GM19099 (cell line): Measurements from ENCODE around the gene SLC7A8.

Source experiments
- POLR2A ChIP-seq: IDR thresholded peaks from 3 replicates; pipeline ENCODE4 v1.6.1; 2011; ENCODE audit warnings: low read depth; ENCODE audit not compliant: insufficient read length; ENCODE audit errors: extremely low read depth

The SLC7A8 gene

DNA sequence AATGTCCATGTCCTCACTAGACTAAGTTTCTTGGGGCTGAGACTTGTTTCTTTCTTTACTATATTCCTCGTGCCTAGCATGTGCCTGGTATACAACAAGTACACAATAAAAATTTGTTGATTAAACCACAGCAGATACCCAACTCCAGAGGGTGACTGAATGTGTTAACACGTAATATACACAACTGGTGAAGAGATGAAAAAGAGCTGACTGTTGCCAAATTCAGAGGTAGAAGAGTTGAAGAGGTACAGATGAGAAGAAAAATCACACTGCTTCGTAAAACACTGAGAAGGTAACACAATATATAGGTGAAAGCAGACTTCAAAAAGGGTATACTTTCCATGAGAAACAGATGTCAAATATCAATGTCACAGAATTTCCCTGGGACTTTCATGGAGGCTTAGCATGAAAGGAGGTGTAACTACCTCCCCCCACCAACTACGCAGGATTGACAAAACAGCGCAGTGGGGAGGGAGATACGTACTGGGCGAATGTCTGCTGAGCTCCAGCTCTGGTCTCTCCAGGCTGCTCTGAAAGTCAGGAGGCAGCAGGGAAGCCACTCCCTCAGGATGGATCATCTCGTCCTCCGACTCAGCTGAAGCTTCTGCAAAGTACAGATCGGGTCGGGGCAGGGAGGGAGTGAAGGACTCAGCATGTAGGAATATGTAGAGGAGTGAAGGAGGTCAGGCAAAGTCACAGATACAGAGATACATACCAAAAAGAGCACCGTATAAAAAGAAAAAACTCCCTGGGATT, 93.8 kb downstream of the SLC7A8 start:
- no peak for TF ChIP-seq POLR2A

DNA sequence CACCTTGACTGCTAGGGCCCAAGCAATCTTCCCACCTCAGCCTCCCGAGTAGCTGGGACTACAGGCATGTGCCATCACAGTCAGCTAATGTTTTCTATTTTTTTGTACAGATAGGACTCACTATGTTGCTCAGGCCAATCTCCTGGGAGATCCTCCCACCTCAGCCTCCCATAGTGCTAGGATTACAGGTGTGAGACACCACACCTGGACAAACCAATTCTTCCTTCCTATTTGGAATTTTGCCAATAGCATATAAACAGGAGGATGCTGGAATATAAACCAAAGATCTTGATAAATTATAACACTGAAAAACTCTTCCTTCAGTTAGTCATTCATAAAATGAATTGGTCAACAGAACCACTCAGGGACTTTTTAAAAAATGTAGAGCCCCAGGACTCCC, 96.9 kb downstream of the SLC7A8 start:
- no peak for TF ChIP-seq POLR2A

DNA sequence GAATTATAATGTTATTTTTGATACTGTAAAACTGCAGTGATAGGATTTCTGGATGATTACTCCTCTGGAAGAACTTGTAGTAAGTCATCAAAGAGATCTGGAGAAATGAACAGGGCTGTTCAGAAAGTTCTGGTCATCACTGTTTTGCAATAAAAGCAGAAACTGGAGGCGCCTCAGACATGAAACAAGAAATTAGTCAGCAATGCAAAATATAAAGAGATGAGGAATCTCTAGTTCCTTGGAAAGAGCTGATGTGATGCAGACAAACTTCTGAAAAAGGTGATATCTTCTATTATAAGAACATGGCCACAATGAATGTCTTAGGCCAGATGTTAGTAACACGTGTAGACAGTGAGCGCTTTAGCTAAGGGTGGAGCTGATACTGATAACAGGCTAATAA, 98.0 kb downstream of the SLC7A8 start:
- TF ChIP-seq POLR2A = no peak

DNA sequence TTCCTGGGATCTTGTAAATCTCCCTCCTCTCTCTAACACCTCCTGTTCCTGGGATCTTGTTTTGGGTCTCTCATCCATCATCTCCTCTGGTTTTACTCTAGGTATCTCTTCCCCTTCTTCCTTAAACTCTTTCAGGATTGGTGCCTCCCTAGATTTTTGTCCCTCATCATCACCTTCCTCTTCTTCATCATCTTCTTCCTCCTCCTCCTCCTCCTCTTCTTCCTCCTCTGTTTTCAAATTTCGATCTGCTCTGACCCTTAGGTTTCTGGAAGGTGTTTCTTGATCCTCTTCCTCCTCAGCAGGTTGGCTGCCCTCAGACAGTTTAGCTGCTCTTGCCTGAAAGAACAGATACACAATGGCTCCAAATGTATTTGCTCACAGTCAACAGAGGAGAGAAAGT, 103.0 kb downstream of the SLC7A8 start:
- TF ChIP-seq POLR2A = no peak

DNA sequence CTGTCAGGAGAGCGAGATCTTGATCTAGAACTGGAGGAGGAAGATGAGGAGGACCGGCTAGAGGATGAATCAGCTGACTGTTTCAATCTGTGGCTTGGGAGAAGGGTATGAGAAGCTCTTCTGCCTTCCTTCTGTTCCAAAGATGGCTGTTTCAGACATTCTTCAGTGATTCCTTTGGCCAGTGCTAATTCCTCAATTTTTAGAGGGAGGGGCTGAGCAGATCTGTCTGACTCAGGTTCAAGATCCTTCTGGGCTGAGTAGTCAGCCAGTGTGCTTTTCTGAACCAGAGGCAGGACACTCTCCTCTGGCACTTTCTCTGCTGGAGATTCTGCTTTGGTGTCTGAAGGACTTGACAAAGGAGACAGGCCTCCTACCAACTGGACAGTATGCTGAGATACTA, 103.7 kb downstream of the SLC7A8 start:
- no peak for TF ChIP-seq POLR2A

DNA sequence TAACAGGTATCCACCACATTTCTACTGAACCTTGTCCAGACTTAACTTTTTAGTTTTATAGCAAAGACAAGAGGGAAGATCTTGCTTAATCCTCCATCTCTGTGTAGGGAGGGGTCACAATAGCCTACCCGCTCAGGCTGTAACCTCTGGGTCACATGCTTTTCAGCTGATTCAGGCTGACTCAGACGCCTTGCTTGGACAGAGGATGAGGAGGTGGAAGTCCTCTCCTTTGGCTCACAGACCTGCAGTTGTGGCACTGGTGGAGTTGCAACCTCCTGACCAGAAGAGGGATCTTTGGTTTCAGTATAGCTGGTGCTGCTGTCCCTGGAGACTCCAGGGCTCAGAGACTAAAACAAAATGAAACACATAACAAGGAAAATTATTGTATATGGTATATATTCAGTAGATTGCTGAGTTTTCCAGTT, 104.8 kb downstream of the SLC7A8 start:
- no peak for TF ChIP-seq POLR2A

DNA sequence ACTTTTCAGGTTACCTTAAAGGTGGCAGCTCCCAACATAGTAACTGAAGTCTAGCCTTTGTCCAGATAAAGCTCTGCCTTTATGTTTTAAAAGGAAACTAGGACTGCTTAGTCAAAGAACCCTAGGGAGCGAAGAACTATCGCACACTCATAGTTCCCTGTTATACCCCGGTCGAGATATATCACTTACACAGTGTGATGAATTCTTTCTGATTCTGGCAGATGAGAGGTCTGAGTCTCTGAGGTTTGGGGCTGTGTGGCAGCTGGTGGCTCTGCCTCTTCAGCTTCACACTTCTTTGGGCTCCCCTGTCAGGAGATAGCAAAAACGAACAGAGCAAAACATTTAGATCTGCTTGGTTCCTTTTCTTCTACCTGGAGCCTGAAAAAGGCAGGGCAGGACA, 105.5 kb downstream of the SLC7A8 start:
- TF ChIP-seq POLR2A = no peak

DNA sequence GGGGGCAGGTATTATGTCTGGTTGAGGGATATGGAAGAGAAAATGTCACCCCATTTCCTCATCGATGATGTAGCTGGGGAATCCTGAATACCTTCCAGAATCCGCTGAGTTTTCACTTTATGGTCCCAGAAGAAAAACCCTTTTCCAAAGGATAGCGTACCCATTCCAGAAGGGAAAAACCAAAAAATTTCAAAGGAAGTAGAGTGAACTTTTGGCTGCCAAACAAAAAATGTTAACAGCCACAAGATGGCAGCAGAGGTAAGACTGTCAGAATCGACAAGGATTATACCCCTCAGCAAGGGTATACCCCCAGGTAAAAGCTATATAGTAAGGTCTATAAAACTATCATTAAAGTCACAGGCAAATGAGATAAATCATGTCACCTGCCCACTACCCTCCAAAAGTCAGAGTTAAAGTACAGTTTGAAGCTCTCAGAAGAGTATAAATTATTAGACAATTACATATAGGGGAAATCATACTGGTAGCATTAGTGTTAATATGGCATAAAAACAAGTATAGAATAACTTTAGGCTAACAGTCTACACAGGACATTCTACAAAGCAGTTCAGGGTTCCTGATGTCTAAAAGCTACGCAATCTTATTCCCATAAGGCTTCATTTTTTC, 106.6 kb downstream of the SLC7A8 start:
- no peak for TF ChIP-seq POLR2A
